IgD-negative memory B cell (primary cell): Measurements from ENCODE around the gene HOXA9. TPM values are rescaled to one million over a fixed set of nuclear protein-coding genes. Genes with fewer than 3 reads are reported as not detected.

Experiments
- H3K27ac Mint-ChIP-seq, 3 donors: one replicate each; pipeline ENCODE4 v1.8.0; 2020 to 2022; ENCODE audit warnings: mild to moderate bottlenecking in 3 of 3, mixed read lengths in 3 of 3, moderate library complexity in 1 of 3
- H3K27me3 Mint-ChIP-seq: one replicate; pipeline ENCODE4 v1.8.0; 2021; ENCODE audit warnings: mixed read lengths
- H3K36me3 Mint-ChIP-seq: one replicate; pipeline ENCODE4 v1.8.0; 2020; ENCODE audit warnings: mild to moderate bottlenecking, mixed read lengths
- H3K4me1 Mint-ChIP-seq, 3 donors: one replicate each; pipeline ENCODE4 v1.8.0; 2020 to 2022; ENCODE audit warnings: mixed read lengths in 3 of 3, mild to moderate bottlenecking in 1 of 3
- H3K4me3 Mint-ChIP-seq, 4 donors: one replicate each; pipeline ENCODE4 v1.8.0; 2020 to 2022; ENCODE audit warnings: mild to moderate bottlenecking in 4 of 4, mixed read lengths in 4 of 4, moderate library complexity in 3 of 4
- H3K9me3 Mint-ChIP-seq, 3 donors: one replicate each; pipeline ENCODE4 v1.8.0; 2020 to 2021; ENCODE audit warnings: mixed read lengths in 3 of 3, mild to moderate bottlenecking in 1 of 3
- polyA plus RNA-seq: library from polyadenylated mRNA; unstranded; fragments of 300-500 nt; fragmentation: Illumina TruSeq; gene quantifications from one replicate; pipeline ENCODE4 v1.2.3, GENCODE V29; 2021

HOXA9 gene
- polyA plus RNA-seq, 1 donor from 2014 or later: 0.20 TPM

GRCh38 chr7:27154901-27155815, 10.2 kb downstream of the HOXA9 start:
- Mint-ChIP-seq H3K27ac (peak overlapping the region; percentile 96 to 98 (median 97)), H3K9me3 (peaks cover 0 to 17% (median 1%) of the 10 kb centered on the region in 3 donors), H3K27me3 (peaks cover 71% of the 10 kb centered on the region), H3K4me1 (peaks cover 17 to 51% (median 18%) of the 10 kb centered on the region in 3 donors), H3K36me3 (no peaks in the 10 kb centered on the region), H3K4me3 (peak overlapping the region; percentile 56 to 89 (median 78))

- Mint-ChIP-seq H3K27me3 (peaks cover 70% of the 10 kb centered on the region), H3K27ac (peak overlapping the region; percentile 96 to 98 (median 97)), H3K4me3 (peak overlapping the region in 3 of 4 donors; percentile 28 to 89 (median 56)), H3K36me3 (no peaks in the 10 kb centered on the region), H3K9me3 (peaks cover 0 to 17% (median 1%) of the 10 kb centered on the region in 3 donors), H3K4me1 (peaks cover 16 to 44% (median 17%) of the 10 kb centered on the region in 3 donors)
These were observed 11.0 kb downstream of the HOXA9 start for GRCh38 chr7:27154369-27154768.

GRCh38 chr7:27153526-27153925, 11.8 kb downstream of the HOXA9 start:
- peaks cover 0 to 17% (median 1%) of the 10 kb centered on the region in 3 donors for H3K9me3 Mint-ChIP-seq
- peak overlapping the region in 3 of 4 donors; percentile 13 to 89 (median 58) for H3K4me3 Mint-ChIP-seq
- peaks cover 15 to 39% (median 17%) of the 10 kb centered on the region in 3 donors for H3K4me1 Mint-ChIP-seq
- peaks cover 72% of the 10 kb centered on the region for H3K27me3 Mint-ChIP-seq
- no peaks in the 10 kb centered on the region for H3K36me3 Mint-ChIP-seq
- H3K27ac Mint-ChIP-seq: peak overlapping the region in 2 of 3 donors; percentile 33 to 98

- Mint-ChIP-seq H3K9me3 (peaks cover 0 to 15% (median 1%) of the 10 kb centered on the region in 3 donors), H3K36me3 (no peaks in the 10 kb centered on the region), H3K27me3 (peaks cover 72% of the 10 kb centered on the region), H3K27ac (peak overlapping the region; percentile 23 to 98 (median 94)), H3K4me1 (peaks cover 19 to 37% (median 19%) of the 10 kb centered on the region in 3 donors), H3K4me3 (peak overlapping the region in 2 of 4 donors; percentile 22 to 89)
These were observed 12.4 kb downstream of the HOXA9 start for GRCh38 chr7:27152816-27153442.

- Mint-ChIP-seq H3K36me3 (no peaks in the 10 kb centered on the region), H3K27ac (peak within 1 kb of the TSS; percentile 94 to 98 (median 94)), H3K9me3 (peaks cover 0 to 8% (median 1%) of the 10 kb centered on the region in 3 donors), H3K4me3 (peak within 1 kb of the TSS; percentile 74 to 93 (median 88)), H3K27me3 (peaks cover 73% of the 10 kb centered on the region), H3K4me1 (peaks cover 17 to 36% (median 23%) of the 10 kb centered on the region in 3 donors)
These were observed 13.2 kb downstream of the HOXA9 start, which contains the start of gene HOXA3 for GRCh38 chr7:27151931-27152815. HOXA3 (minus strand) TSS chr7:27152583; CDS start chr7:27110640, 41,943 bp downstream.

GRCh38 chr7:27151341-27151930, 13.9 kb downstream of the HOXA9 start:
- peaks cover 76% of the 10 kb centered on the region for H3K27me3 Mint-ChIP-seq
- peaks cover 19 to 38% (median 24%) of the 10 kb centered on the region in 3 donors for H3K4me1 Mint-ChIP-seq
- peak overlapping the region; percentile 74 to 93 (median 88) for H3K4me3 Mint-ChIP-seq
- peak overlapping the region; percentile 94 to 98 (median 94) for H3K27ac Mint-ChIP-seq
- peaks cover 0 to 8% (median 1%) of the 10 kb centered on the region in 3 donors for H3K9me3 Mint-ChIP-seq
- H3K36me3 Mint-ChIP-seq: no peaks in the 10 kb centered on the region

- Mint-ChIP-seq H3K4me3 (peak overlapping the region; percentile 74 to 93 (median 88)), H3K27ac (peak overlapping the region; percentile 94 to 98 (median 94)), H3K27me3 (peaks cover 78% of the 10 kb centered on the region), H3K9me3 (peaks cover 0 to 8% (median 1%) of the 10 kb centered on the region in 3 donors), H3K36me3 (no peaks in the 10 kb centered on the region), H3K4me1 (peaks cover 19 to 40% (median 24%) of the 10 kb centered on the region in 3 donors)
These were observed 14.6 kb downstream of the HOXA9 start for GRCh38 chr7:27150568-27151340.

- H3K27ac Mint-ChIP-seq: peak overlapping the region in 2 of 3 donors; percentile 94 to 98
- H3K4me3 Mint-ChIP-seq: peak overlapping the region in 3 of 4 donors; percentile 47 to 89 (median 66)
- H3K4me1 Mint-ChIP-seq: peaks cover 16 to 34% (median 24%) of the 10 kb centered on the region in 3 donors
These were observed 15.3 kb downstream of the HOXA9 start for GRCh38 chr7:27149842-27150567.

GRCh38 chr7:27148756-27149641, 16.3 kb downstream of the HOXA9 start:
- peaks cover 68% of the 10 kb centered on the region for H3K27me3 Mint-ChIP-seq
- H3K27ac Mint-ChIP-seq: peak overlapping the region; percentile 83 to 98 (median 91)
- peaks cover 14 to 27% (median 20%) of the 10 kb centered on the region in 3 donors for H3K4me1 Mint-ChIP-seq
- no peaks in the 10 kb centered on the region for H3K9me3 Mint-ChIP-seq
- H3K4me3 Mint-ChIP-seq: peak overlapping the region in 3 of 4 donors; percentile 4 to 90 (median 89)
- H3K36me3 Mint-ChIP-seq: no peaks in the 10 kb centered on the region

More at GRCh38 chr7:27149842-27150567, 15.3 kb downstream of the HOXA9 start:
- H3K27me3 Mint-ChIP-seq: peaks cover 73% of the 10 kb centered on the region
- H3K36me3 Mint-ChIP-seq: no peaks in the 10 kb centered on the region
- H3K9me3 Mint-ChIP-seq: peaks cover 0 to 4% (median 0%) of the 10 kb centered on the region in 3 donors

GRCh38 chr7:27148031-27148755, 17.1 kb downstream of the HOXA9 start:
- peak overlapping the region; percentile 78 to 90 (median 88) for H3K4me3 Mint-ChIP-seq
- peak overlapping the region; percentile 83 to 98 (median 91) for H3K27ac Mint-ChIP-seq
- H3K36me3 Mint-ChIP-seq: no peaks in the 10 kb centered on the region
- peaks cover 14 to 23% (median 20%) of the 10 kb centered on the region in 3 donors for H3K4me1 Mint-ChIP-seq
- no peaks in the 10 kb centered on the region for H3K9me3 Mint-ChIP-seq
- H3K27me3 Mint-ChIP-seq: peaks cover 63% of the 10 kb centered on the region
